Kidney (tissue), 14 donors: ENCODE measurements around the gene LIFR. TPM values are rescaled to one million over a fixed set of nuclear protein-coding genes. Genes with fewer than 3 reads are reported as not detected.

Experiments
- DNase-seq, 5 donors: peaks; one replicate each; pipeline ENCODE4 v3.0.0-alpha.2; 2013 to 2020
- FAIRE-seq: peaks from 2 replicates; lab custom pipeline; 2012; peaks lifted over from hg19 to GRCh38; lab: Jason Lieb, UNC
- H3K27ac ChIP-seq, 2 donors: one replicate each; pipeline ENCODE4 v1.7.0; 2013; ENCODE audit warnings: low read depth in 2 of 2, low read length in 2 of 2, inconsistent platforms in 1 of 2
- H3K27me3 ChIP-seq: one replicate; pipeline ENCODE4 v1.7.1; 2013; ENCODE audit warnings: low read length, inconsistent platforms; ENCODE audit not compliant: control insufficient read depth, insufficient read depth
- H3K36me3 ChIP-seq, 3 donors: one replicate each; pipeline versions ENCODE4 v1.7.0 to v1.7.1; 2013; ENCODE audit warnings: low read length in 3 of 3, control low read depth in 1 of 3, inconsistent platforms in 1 of 3; ENCODE audit not compliant: insufficient read depth in 3 of 3, control insufficient read depth in 2 of 3
- H3K4me1 ChIP-seq, 3 donors: one replicate each; pipeline versions ENCODE4 v1.7.0 to v1.7.1; 2013; ENCODE audit warnings: low read length in 3 of 3, inconsistent platforms in 1 of 3, low read depth in 1 of 3; ENCODE audit not compliant: control insufficient read depth in 2 of 3, insufficient read depth in 2 of 3
- H3K4me3 ChIP-seq, 3 donors: one replicate each; pipeline versions ENCODE4 v1.7.0 to v1.8.1; 2013; ENCODE audit warnings: low read length in 3 of 3, control low read depth in 1 of 3, inconsistent platforms in 1 of 3
- H3K9ac ChIP-seq, 3 donors: one replicate each; pipeline versions ENCODE4 v1.7.0 to v1.7.1; 2013; ENCODE audit warnings: low read length in 3 of 3, control low read depth in 1 of 3, inconsistent platforms in 1 of 3
- H3K9me3 ChIP-seq, 3 donors: one replicate each; pipeline versions ENCODE4 v1.7.0 to v1.7.1; 2013; ENCODE audit warnings: low read length in 3 of 3, control low read depth in 1 of 3, inconsistent platforms in 1 of 3; ENCODE audit not compliant: control insufficient read depth in 2 of 3, insufficient read depth in 1 of 3
- CTCF ChIP-seq: IDR thresholded peaks from 3 replicates; pipeline ENCODE4 v1.5.1; 2012; ENCODE audit warnings: mild to moderate bottlenecking, moderate library complexity, borderline replicate concordance; ENCODE audit not compliant: insufficient read depth; ENCODE audit errors: extremely low read depth
- intact Hi-C: fragments of 100-400 bp; cut with DNase I; formaldehyde crosslinking; loops from one replicate; pipeline ENCODE4 v1.11.1; 2022
- polyA plus RNA-seq: library from polyadenylated mRNA; stranded (reverse); fragments of 350-450 nt; fragmentation: Illumina TruSeq; extraction: RNeasy Lipid Tissue Mini Kit (QIAGEN cat#74804); gene quantifications from one replicate; pipeline ENCODE4 v1.2.3, GENCODE V29; 2014; ENCODE audit warnings: low read depth, low replicate concordance; ENCODE audit not compliant: insufficient read depth
- total RNA-seq: library from RNA; stranded (reverse); fragmentation: NEBNext Ultra II Directional; extraction: Animal tissue kit (Norgen Biotek cat#: 25700); gene quantifications from one replicate; pipeline ENCODE4 v1.2.1, GENCODE V29; 2021
- donor health status: control.
- donor health status: control.
- donor health status: control.
- donor health status: control.
- donor health status: control.
- donor health status: DM: yes; HTN: yes; CAD: no.
- donor health status: Normal renal cell carcinoma (clear cell type).

Gene LIFR
- total and polyA plus RNA-seq, 2 donors from 2014 or later, result 8.5 to 90.1 TPM

- intact Hi-C loops, result no loop called here
- DNase-seq (peak in 1 of 5 donors; percentile 65), FAIRE-seq (no peak)
- TF ChIP-seq CTCF, result no peak
- no peaks in the 10 kb centered on the region for H3K27me3 ChIP-seq
- peaks cover 0 to 6% (median 0%) of the 10 kb centered on the region in 3 donors for H3K36me3 ChIP-seq
- no peaks in the 10 kb centered on the region for H3K9me3 ChIP-seq
- peak overlapping the region in 2 of 3 donors; percentile 3 to 29 for H3K4me3 ChIP-seq
- peak overlapping the region; percentile 72 to 73 for H3K27ac ChIP-seq
- no peak overlapping the region for H3K9ac ChIP-seq
- H3K4me1 ChIP-seq, result peaks cover 4 to 20% (median 17%) of the 10 kb centered on the region in 3 donors
Observed at GRCh38 chr5:38455796-38456330, 100.6 kb downstream of the LIFR start.

- intact Hi-C loops, result no loop called here
- DNase-seq (no peak), FAIRE-seq (no peak)
- Histone ChIP-seq H3K27ac (no peak overlapping the region), H3K36me3 (peaks cover 0 to 6% (median 0%) of the 10 kb centered on the region in 3 donors), H3K4me3 (no peak overlapping the region), H3K27me3 (no peaks in the 10 kb centered on the region), H3K9me3 (no peaks in the 10 kb centered on the region), H3K9ac (no peak overlapping the region), H3K4me1 (peaks cover 4 to 25% (median 19%) of the 10 kb centered on the region in 3 donors)
- TF ChIP-seq CTCF, result no peak
Observed at GRCh38 chr5:38453921-38454320, 102.5 kb downstream of the LIFR start.

- Histone ChIP-seq H3K36me3 (peaks cover 0 to 6% (median 0%) of the 10 kb centered on the region in 3 donors), H3K9me3 (no peaks in the 10 kb centered on the region), H3K4me3 (no peak overlapping the region), H3K4me1 (peaks cover 4 to 25% (median 21%) of the 10 kb centered on the region in 3 donors), H3K27ac (no peak overlapping the region), H3K27me3 (no peaks in the 10 kb centered on the region), H3K9ac (no peak overlapping the region)
- intact Hi-C loops, result no loop called here
- FAIRE-seq (no peak), DNase-seq (no peak)
- no peak for TF ChIP-seq CTCF
Observed at GRCh38 chr5:38453506-38453905, 102.9 kb downstream of the LIFR start.
